GM19328 (cell line): ENCODE measurements around the gene ANKRD34B.
"Not testable (repeated sequence)": the region's sequence is repeated elsewhere in the genome, so short reads cannot be mapped to it uniquely, and the experiment has no call there.

ENCODE experiments used
- ATAC-seq: cut with Tn5 transposase; IDR thresholded peaks from one replicate; pipeline ENCODE4 v1.9.1; 2021; ENCODE audit warnings: mild to moderate bottlenecking, moderate library complexity; ENCODE audit not compliant: unreplicated experiment

ANKRD34B gene

GRCh38 chr5:80569961-80570786 lies at the start of gene ANKRD34B:
TSS of gene ANKRD34B (minus strand) at chr5:80570280. CDS start at chr5:80560019, 10,261 bp downstream.
- no peak for ATAC-seq

- ATAC-seq = no peak
Observed at GRCh38 chr5:80619086-80619485, 49.0 kb upstream of the ANKRD34B start.

- no peak for ATAC-seq
Observed at GRCh38 chr5:80618438-80618837, 48.4 kb upstream of the ANKRD34B start.

DNA sequence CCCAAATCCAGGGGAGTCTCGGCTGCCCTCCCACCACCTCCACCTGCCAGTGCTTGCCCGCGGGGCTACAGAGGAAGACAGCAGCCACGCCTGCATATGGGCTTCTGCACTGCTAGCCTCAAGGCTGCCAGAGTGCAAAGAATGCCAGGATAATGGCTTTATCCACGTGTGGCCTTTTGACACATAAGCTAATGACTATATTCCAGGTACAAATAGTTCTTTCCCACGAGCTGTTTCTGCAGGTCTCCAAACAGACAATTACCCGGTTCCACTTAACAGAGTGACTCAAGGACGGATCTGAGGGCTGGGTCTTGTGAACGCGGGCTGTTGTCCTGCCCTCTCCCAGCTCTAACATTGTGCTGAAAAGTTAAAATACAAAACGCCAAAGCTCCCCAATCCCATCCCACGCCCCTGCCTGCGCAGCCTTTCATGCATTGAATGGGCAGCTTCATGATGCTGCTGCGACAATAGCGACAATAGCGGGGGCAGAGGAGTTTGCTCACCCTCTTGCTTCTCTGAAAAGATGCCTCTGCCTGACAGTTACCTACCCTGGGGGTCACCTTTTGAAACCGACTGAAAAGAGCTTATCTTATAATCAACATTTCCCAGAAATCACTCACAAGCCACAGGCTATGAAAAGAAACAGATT lies 45.3 kb upstream of the ANKRD34B start:
- no peak for ATAC-seq

GRCh38 chr5:80609692-80610091 lies 39.6 kb upstream of the ANKRD34B start:
- ATAC-seq = no peak

- no peak for ATAC-seq
Observed at GRCh38 chr5:80608731-80609130, 38.7 kb upstream of the ANKRD34B start.

- ATAC-seq = no peak
Observed at GRCh38 chr5:80607832-80608231, 37.8 kb upstream of the ANKRD34B start.

- ATAC-seq = no peak
Observed at GRCh38 chr5:80607343-80607742, 37.3 kb upstream of the ANKRD34B start.

DNA sequence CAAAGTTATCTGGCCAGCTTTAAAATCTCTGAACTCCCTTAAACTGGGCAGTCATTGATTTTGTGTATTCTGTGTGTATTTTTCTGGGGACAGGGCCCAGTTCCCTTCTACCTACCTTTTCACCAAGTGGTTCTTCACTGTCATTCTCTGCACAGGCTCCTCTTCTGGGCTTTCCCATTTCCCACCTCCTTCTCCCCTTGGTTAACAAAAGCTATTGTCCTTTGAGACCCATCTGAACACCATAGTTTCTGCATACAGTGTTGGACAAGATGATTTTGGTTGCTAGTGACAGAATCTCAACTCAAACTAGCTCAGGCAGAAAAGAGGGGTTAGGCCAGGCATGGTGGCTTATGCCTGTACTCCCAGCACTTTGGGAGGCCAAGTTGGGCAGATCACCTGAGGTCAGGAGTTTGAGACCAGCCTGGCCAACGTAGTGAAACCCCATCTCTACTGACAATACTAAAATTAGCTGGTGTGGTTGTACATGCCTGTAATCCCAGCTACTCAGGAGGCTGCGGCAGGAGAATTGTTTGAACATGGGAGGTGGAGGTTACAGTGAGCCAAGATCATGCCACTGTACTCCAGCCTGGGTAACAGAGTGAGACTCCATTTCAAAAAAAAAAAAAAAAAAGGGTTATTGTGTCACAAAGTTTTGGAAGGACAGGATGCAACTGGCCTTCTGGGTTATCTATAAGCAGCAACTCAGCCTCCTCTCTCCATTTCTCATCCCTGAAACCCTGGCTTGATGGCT lies 31.0 kb upstream of the ANKRD34B start:
- ATAC-seq = no peak

GRCh38 chr5:80597500-80597899 lies 27.4 kb upstream of the ANKRD34B start:
- ATAC-seq = no peak

DNA sequence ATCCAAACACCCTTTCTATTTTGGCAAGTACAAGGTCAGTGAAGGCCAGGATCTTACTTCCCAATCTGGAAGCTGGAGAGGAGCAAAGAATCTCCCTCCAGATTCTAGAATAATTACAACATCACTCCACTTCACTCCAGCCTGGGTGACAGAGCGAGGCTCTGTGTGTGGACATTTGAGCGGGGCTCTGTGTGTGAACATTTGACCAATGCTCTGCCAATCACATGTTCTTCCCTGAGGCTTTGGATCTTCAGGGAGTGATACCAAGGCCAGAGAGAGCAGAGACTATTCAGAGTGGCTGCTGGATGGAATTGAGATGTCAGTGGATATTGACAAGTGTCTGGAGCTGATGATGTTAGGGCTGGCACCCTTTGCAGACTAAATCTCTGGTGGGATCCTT lies 24.7 kb upstream of the ANKRD34B start:
- no peak for ATAC-seq

DNA sequence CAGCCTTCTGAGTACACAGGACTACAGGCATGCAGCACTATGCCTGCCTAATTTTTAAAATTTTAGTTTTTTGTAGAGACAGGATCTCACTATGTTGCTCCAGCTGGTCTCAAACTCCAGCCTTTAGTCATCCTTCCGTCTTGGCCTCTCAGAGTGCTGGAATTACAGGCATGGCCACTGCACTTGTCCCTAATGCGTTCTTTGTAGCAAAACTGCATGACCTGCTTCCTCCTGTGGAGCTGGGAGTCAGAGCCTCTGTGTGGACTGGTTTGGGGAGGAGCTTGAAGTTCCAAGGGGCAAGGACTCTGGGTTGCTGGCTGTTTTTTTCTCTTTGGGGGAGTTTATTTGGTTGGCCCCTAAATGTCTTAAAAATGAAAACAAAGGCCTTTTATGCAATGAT lies 22.7 kb upstream of the ANKRD34B start:
- ATAC-seq = no peak

DNA sequence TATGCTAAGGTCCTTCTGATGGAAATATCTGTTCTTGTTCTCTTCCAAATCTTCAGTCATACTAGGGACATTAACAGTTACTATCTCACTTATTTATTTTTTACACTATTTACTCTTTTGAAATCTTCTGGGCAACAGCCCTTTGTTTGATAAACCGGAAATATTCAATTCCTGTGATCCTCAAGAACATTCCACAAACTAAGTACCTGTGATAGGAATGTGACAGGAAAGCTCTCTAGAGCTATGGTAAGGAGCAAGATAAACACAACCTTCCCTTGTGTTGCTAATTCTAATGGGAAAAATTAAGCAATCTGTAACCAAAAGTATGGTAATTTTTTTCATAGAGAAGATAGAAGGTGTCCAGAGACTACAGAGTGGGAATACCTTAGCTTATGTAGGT lies 22.0 kb upstream of the ANKRD34B start:
- ATAC-seq = no peak

DNA sequence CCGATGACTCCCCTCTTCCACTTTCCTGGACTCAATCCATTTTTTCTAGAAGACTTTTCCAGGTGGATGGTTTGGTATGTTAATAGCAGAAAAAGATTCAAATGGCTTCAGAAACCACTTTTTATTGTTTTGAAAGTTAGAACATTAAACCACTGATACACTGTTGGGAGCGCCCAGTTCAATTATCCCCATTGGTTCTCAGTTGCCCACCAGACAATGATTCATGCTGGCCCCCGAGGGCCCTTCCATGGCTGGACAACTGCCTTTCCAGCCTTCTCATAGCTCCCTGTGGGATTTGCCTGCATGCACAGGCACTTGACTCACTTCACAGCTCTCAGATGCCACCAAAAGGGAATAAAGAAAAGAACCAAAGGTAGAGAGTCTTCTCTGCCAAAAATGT lies 21.3 kb upstream of the ANKRD34B start:
- ATAC-seq = no peak

DNA sequence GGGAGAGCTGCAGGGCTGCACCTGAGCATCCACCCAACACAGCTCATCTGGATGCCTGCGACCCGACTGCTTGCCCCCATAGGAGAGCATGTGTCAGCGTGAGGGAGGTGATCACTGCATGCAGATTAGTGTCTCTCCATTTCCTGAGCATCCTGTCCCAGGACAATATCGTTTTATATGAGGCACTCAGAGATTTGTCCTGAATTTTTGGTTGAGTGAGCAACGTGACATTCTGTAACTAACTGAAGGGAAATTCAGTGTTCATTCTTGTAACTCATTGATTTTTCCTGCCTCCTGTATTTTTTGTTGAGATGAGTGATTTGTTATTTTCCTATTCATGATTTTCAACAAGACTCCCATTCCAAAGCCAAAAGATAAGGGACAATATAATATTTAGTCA lies 20.7 kb upstream of the ANKRD34B start:
- ATAC-seq = no peak

- no peak for ATAC-seq
Observed at GRCh38 chr5:80588858-80589540, 18.9 kb upstream of the ANKRD34B start.

DNA sequence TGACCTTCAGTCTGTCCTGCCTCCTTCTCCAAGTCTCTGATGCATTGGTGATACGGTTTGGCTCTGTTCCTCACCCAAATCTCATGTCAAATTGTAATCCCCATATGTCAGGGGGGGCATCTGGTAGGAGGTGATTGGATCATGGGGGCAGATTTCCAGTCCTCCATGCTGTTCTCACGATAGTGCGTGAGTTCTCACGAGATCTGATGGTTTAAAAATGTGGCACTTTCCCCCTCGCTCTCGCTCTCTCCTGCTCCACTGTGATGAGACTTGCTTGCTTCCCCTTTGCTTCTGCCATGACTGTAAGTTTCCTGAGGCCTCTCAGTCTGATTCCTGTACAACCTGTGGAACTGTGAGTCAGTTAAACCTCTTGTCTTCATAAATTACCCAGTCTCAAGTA lies 14.7 kb upstream of the ANKRD34B start:
- no peak for ATAC-seq

GRCh38 chr5:80580291-80580690 lies 10.2 kb upstream of the ANKRD34B start:
- ATAC-seq = not testable (repeated sequence)

DNA sequence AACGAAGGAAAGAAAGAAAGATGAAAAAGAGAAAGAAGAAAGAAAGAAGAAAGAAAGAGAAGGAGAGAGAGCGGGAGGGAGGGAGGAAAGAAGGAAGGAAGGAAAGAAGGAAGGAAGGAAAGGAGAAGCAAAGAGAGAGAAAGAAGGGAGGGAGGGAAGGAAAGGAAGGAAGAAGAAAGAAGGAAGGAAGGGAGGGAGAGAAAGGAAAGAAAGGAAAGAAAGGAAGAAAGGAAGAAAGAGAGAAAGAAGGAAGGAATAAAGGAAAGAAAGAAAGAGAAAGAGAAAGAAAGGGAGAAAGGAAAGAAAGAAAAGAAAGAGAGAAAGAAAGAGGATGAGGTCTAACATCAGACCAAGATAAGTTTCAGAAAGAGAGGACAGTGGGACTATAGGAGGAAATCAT lies 9.0 kb upstream of the ANKRD34B start:
- ATAC-seq = no peak

DNA sequence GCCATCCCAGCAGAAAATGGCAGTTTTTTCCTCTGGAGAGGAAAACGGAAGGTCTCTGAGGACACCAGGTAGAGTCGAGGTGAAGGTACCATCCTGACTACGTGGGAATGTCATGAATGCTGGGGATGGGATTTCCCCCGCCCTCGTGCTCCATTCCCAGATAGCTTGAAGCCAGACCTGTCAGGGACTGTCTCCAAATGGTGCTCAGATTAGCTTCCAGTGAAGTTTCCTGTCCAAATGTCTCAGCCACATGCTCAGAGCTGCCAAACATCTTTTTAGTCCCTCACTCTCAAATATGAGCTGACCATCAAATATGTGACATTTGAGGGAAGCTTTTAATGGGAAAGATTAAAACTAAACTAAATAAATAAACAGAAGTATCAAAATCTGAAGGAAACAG lies 7.6 kb upstream of the ANKRD34B start:
- no peak for ATAC-seq

- ATAC-seq = no peak
Observed at GRCh38 chr5:80576383-80576782, 6.3 kb upstream of the ANKRD34B start.
